ENCODE results near the gene RAB11B. TPM values are rescaled to one million over a fixed set of nuclear protein-coding genes. Genes with fewer than 3 reads are reported as not detected.

RAB11B gene
- total RNA-seq, 1 donor from 2014 or later = 130 TPM

DNA sequence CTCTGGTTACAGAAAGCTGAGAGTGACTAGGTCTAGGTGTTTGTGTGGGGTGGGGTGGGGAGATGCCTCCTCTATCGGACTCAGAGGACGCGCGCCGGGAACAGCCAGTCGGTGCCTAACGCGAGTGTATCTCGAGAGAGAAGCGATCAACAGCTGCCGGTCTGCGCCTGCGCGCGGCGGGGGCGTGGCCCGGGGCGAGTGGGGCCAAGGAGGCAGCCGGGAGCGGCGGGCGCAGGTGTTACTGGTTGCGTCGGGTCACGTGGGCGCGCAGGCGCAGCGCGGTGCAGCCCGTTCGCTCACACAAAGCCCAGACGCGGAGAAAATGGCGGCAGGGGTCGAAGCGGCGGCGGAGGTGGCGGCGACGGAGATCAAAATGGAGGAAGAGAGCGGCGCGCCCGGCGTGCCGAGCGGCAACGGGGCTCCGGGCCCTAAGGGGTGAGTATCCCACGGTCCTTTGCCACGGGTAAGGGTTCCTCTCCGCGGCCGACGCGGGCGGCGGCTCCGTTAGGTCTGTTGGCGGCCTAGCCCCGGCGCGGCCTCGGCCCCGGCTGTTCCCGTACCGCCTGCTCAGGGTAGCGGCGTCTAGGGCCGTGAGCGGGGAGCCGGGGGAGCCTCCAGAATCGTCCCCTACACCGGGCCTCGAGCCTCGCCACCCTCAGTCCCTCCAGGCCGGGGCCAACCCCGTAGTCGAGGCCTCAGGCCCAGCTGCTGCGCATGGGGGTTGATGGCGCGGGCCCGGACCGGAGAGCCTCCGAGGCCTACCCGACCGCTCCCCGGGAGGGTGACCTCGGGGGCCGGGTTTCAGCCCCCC lies 54.7 kb downstream of the RAB11B start, which contains the start of gene HNRNPM:
Gene HNRNPM, plus strand, starts transcription at position 299 of the 811 bp plus-strand sequence. Its CDS starts 24 bp downstream, at position 323.
- peak within 1 kb of the TSS; percentile 86 for H3K27ac Mint-ChIP-seq (ENCODE audit: unreplicated experiment)
- peaks cover 30% of the 10 kb centered on the region for H3K4me1 Mint-ChIP-seq (ENCODE audit: unreplicated experiment)
- H3K4me3 Mint-ChIP-seq (ENCODE audit: unreplicated experiment) = peak within 1 kb of the TSS; percentile 97
- TF ChIP-seq, protein P1, sequence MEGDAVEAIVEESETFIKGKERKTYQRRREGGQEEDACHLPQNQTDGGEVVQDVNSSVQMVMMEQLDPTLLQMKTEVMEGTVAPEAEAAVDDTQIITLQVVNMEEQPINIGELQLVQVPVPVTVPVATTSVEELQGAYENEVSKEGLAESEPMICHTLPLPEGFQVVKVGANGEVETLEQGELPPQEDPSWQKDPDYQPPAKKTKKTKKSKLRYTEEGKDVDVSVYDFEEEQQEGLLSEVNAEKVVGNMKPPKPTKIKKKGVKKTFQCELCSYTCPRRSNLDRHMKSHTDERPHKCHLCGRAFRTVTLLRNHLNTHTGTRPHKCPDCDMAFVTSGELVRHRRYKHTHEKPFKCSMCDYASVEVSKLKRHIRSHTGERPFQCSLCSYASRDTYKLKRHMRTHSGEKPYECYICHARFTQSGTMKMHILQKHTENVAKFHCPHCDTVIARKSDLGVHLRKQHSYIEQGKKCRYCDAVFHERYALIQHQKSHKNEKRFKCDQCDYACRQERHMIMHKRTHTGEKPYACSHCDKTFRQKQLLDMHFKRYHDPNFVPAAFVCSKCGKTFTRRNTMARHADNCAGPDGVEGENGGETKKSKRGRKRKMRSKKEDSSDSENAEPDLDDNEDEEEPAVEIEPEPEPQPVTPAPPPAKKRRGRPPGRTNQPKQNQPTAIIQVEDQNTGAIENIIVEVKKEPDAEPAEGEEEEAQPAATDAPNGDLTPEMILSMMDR (IDR thresholded peaks at IDR 0.05; ENCODE audit: unreplicated experiment) = no peak
- H3K36me3 Mint-ChIP-seq (ENCODE audit: low read depth, unreplicated experiment) = peaks cover 19% of the 10 kb centered on the region
- no peaks in the 10 kb centered on the region for H3K9me3 Mint-ChIP-seq (ENCODE audit: unreplicated experiment)
- H3K27me3 Mint-ChIP-seq (ENCODE audit: unreplicated experiment) = peaks cover 14% of the 10 kb centered on the region
- peak; percentile 100 for DNase-seq (ENCODE audit: low spot score)

DNA sequence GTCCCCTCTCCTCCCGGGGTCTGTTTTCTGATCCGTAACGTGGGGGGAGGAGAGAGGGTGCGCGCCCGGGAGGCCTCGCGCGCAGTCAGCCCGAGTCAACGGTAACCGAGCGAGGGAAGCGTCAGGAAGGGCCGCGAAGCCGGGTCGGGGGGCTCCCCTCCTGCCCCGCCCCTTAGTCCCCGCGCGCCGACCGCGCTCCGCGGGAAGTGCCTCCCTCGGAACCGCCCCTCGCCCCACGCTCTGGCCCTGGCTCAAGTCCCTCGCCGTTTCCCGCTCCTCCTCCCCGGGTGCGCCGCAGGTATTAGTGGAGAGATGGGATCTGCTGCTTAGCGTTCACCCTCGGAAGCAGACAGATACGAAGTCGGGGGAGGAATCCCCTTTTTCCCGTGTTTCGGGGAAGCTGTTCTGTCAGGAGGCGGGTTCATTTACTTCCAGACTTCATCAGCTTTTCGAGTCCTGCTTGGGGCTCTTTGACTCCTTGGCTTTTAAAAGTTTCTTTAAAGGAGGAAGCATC lies 55.4 kb downstream of the RAB11B start:
- Mint-ChIP-seq H3K9me3 (ENCODE audit: unreplicated experiment) (no peaks in the 10 kb centered on the region), H3K4me1 (ENCODE audit: unreplicated experiment) (peaks cover 32% of the 10 kb centered on the region), H3K27me3 (ENCODE audit: unreplicated experiment) (peaks cover 14% of the 10 kb centered on the region), H3K4me3 (ENCODE audit: unreplicated experiment) (peak overlapping the region; percentile 97), H3K36me3 (ENCODE audit: low read depth, unreplicated experiment) (peaks cover 19% of the 10 kb centered on the region), H3K27ac (ENCODE audit: unreplicated experiment) (peak overlapping the region; percentile 76)
- peak; percentile 60 for DNase-seq (ENCODE audit: low spot score)
- TF ChIP-seq, protein P1 (IDR thresholded peaks at IDR 0.05; ENCODE audit: unreplicated experiment) = no peak

DNA sequence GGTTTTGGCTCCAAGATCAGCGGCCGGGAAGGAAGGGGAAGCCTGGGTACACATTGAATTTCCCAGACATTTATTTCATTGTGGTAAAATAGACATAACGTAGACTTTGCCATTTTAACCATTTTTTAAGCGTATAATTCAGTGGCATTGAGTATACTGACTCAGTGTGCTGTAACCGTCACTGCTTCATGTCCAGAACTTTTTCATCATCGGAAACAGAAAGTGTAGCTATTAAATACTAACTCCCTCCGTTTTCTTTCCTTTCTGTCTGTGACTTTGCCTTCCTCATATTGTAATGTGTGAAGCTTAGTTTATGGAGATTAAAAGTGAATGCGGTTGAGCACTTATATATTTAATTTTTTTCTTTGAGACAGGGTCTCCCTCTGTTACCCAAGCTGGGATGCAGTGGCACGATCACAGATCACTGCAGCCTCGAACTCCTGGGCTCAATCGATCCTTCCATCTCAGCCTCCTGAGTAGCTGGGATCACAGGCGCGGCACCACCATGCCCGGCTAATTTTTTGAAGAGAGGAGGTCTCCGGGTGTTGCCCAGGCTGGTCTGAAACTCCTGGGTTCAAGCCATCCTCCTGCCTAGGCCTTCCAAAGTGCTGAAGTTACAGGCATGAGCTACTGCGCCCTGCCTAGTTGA lies 56.0 kb downstream of the RAB11B start:
- Mint-ChIP-seq H3K27ac (ENCODE audit: unreplicated experiment) (peak overlapping the region; percentile 76), H3K4me3 (ENCODE audit: unreplicated experiment) (peak overlapping the region; percentile 97), H3K9me3 (ENCODE audit: unreplicated experiment) (no peaks in the 10 kb centered on the region), H3K27me3 (ENCODE audit: unreplicated experiment) (peaks cover 14% of the 10 kb centered on the region), H3K36me3 (ENCODE audit: low read depth, unreplicated experiment) (peaks cover 19% of the 10 kb centered on the region), H3K4me1 (ENCODE audit: unreplicated experiment) (peaks cover 32% of the 10 kb centered on the region)
- TF ChIP-seq, protein P1 (IDR thresholded peaks at IDR 0.05; ENCODE audit: unreplicated experiment) = no peak
- no peak for DNase-seq (ENCODE audit: low spot score)

DNA sequence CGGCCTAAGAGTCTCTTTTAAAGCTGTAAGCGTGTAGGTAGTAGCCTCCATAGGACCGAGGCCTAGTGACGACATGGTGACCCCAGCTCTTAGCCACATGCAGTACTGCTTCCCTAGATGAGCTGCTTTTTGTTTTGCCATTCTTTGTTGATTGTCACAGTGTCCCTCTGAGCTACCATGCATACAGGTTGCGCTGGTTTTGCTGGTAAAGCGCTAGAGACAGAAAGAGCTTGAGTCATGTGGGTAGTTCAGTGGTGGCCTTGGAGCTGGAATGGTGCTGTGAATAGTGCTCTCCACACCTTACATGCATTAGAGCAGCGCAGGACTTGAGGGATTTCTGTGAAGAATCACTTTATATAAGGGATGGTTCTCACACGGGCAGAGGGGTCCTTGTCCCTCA lies 59.7 kb downstream of the RAB11B start:
- Mint-ChIP-seq H3K9me3 (ENCODE audit: unreplicated experiment) (no peaks in the 10 kb centered on the region), H3K4me3 (ENCODE audit: unreplicated experiment) (no peak overlapping the region), H3K4me1 (ENCODE audit: unreplicated experiment) (peaks cover 45% of the 10 kb centered on the region), H3K27me3 (ENCODE audit: unreplicated experiment) (peaks cover 6% of the 10 kb centered on the region), H3K27ac (ENCODE audit: unreplicated experiment) (no peak overlapping the region), H3K36me3 (ENCODE audit: low read depth, unreplicated experiment) (peaks cover 30% of the 10 kb centered on the region)
- DNase-seq (ENCODE audit: low spot score) = no peak
- TF ChIP-seq, protein P1 (IDR thresholded peaks at IDR 0.05; ENCODE audit: unreplicated experiment) = no peak

All from endothelial cell (in vitro differentiated cells).